K562 (cell line): ENCODE results near the gene SYMPK. TPM values are rescaled to one million over a fixed set of nuclear protein-coding genes. Genes with fewer than 3 reads are reported as not detected.

Source experiments
- CBFA2T3 ChIP-seq: fragments of 450-650 bp; IDR thresholded peaks from 2 replicates; pipeline ENCODE4 v1.6.1; 2017
- CTCF ChIP-seq, 3 experiments: IDR thresholded peaks in 2 of 3; conservative IDR thresholded peaks in 1 of 3; 2 replicates each; pipeline ENCODE4 v1.5.1; 2011 to 2012; ENCODE audit warnings: low read length in 3 of 3, mild to moderate bottlenecking in 3 of 3, control low read depth in 2 of 3, improper control_type of control experiment in 1 of 3, inconsistent platforms in 1 of 3, low read depth in 1 of 3, mixed read lengths in 1 of 3, moderate library complexity in 1 of 3; ENCODE audit not compliant: insufficient read depth in 2 of 3
- E2F6 ChIP-seq, 2 experiments: IDR thresholded peaks; 2 replicates each; pipeline ENCODE4 v1.6.1; 2011; ENCODE audit warnings: borderline replicate concordance in 1 of 2, control low read depth in 1 of 2, low read depth in 1 of 2, low read length in 1 of 2, mild to moderate bottlenecking in 1 of 2, mixed read lengths in 1 of 2, moderate library complexity in 1 of 2; ENCODE audit not compliant: insufficient read depth in 1 of 2, insufficient read length in 1 of 2, poor library complexity in 1 of 2, severe bottlenecking in 1 of 2; ENCODE audit errors: extremely low read depth in 1 of 2
- ETS1 ChIP-seq: conservative IDR thresholded peaks from 2 replicates; pipeline ENCODE4 v1.6.1; 2011; ENCODE audit warnings: low read depth, mild to moderate bottlenecking, low read length; ENCODE audit not compliant: control insufficient read depth
- ETV6 ChIP-seq, 3 experiments: fragments of 150-350 bp in 1 of 3; sonication (generic) in 1 of 3; formaldehyde crosslinking in 1 of 3; IDR thresholded peaks; 2 replicates each; pipeline versions ENCODE4 v1.6.1 to v1.8.0; 2014 to 2022; ENCODE audit warnings: borderline replicate concordance in 2 of 3, low read depth in 2 of 3, antibody characterized with exemption in 1 of 3, low read length in 1 of 3, mild to moderate bottlenecking in 1 of 3, missing genetic modification reagents in 1 of 3
- FIP1L1 ChIP-seq: fragments of 200-400 bp; formaldehyde crosslinking; IDR thresholded peaks from 2 replicates; pipeline ENCODE4 v1.6.1; 2018; ENCODE audit warnings: mild to moderate bottlenecking, low read depth, low read length; ENCODE audit not compliant: poor library complexity, severe bottlenecking
- FOXJ3 ChIP-seq: sonication (generic); formaldehyde crosslinking; IDR thresholded peaks from 2 replicates; pipeline ENCODE4 v1.4.0; 2020; ENCODE audit warnings: mild to moderate bottlenecking, missing genetic modification reagents
- GATAD2B ChIP-seq: fragments of 450-650 bp; IDR thresholded peaks from 2 replicates; pipeline ENCODE4 v1.6.1; 2017; ENCODE audit warnings: mild to moderate bottlenecking, borderline replicate concordance
- HMGXB4 ChIP-seq: sonication (generic); formaldehyde crosslinking; IDR thresholded peaks from 2 replicates; pipeline ENCODE4 v1.8.1; 2023; ENCODE audit warnings: mild to moderate bottlenecking, missing genetic modification reagents
- KDM4B ChIP-seq, 2 experiments: fragments of 450-650 bp in 1 of 2; sonication (generic) in 1 of 2; IDR thresholded peaks; 2 replicates each; pipeline ENCODE4 v1.6.1; 2016 to 2017; ENCODE audit warnings: borderline replicate concordance in 2 of 2, antibody characterized with exemption in 1 of 2, low read depth in 1 of 2, mild to moderate bottlenecking in 1 of 2
- KDM5B ChIP-seq: fragments of 200-600 bp; sonication (generic); IDR thresholded peaks from 2 replicates; pipeline ENCODE4 v1.6.1; 2012; ENCODE audit warnings: low read depth, mild to moderate bottlenecking, moderate library complexity, low read length, control low read depth, inconsistent platforms; ENCODE audit not compliant: insufficient replicate concordance
- MBD1 ChIP-seq: fragments of 250-450 bp; sonication (Bioruptor Pico); IDR thresholded peaks from 2 replicates; pipeline ENCODE4 v1.8.0; 2022; ENCODE audit warnings: inconsistent platforms
- MTA2 ChIP-seq: fragments of 450-650 bp; IDR thresholded peaks from 2 replicates; pipeline ENCODE4 v1.6.1; 2016; ENCODE audit warnings: low read depth
- POLR2A ChIP-seq: fragments of 450-650 bp; conservative IDR thresholded peaks from 2 replicates; pipeline ENCODE4 v1.6.1; 2016
- RBFOX2 ChIP-seq: fragments of 200-400 bp; formaldehyde crosslinking; IDR thresholded peaks from 2 replicates; pipeline ENCODE4 v1.6.1; 2017; ENCODE audit warnings: low read depth, mild to moderate bottlenecking, low read length, moderate library complexity
- SRSF7 ChIP-seq: fragments of 200-400 bp; formaldehyde crosslinking; optimal IDR thresholded peaks from 2 replicates; pipeline ENCODE3; 2017; ENCODE audit warnings: mild to moderate bottlenecking, low read depth, low read length
- ZNF217 ChIP-seq: sonication (generic); formaldehyde crosslinking; IDR thresholded peaks from 2 replicates; pipeline ENCODE4 v1.8.0; 2022; ENCODE audit warnings: mild to moderate bottlenecking, missing genetic modification reagents
- polyA plus RNA-seq, 8 experiments: library from polyadenylated mRNA; depleted of rRNA in 4 of 8; stranded (reverse) in 5 of 8; unstranded in 3 of 8; fragments of >200 nt; fragmentation: Nextera tagmentation in 2 of 8; fragmentation: Illumina TruSeq in 1 of 8; extraction: Ambion mirVana in 2 of 8; extraction: Trizol in 1 of 8; gene quantifications; 2 replicates each; pipeline versions ENCODE4 v1.2.1 to v1.2.3, GENCODE V29; 2011 to 2014; ENCODE audit warnings: inconsistent platforms in 1 of 8, missing spikeins in 1 of 8
- total RNA-seq, 7 experiments: library from RNA; depleted of rRNA in 6 of 7; stranded (reverse); fragments of >200 nt in 6 of 7; fragmentation: Illumina TruSeq in 2 of 7; extraction: Trizol in 2 of 7; gene quantifications; 2 replicates each; pipeline versions ENCODE4 v1.2.1 to v1.2.3, GENCODE V29; 2011 to 2021; ENCODE audit warnings: low replicate concordance in 1 of 7

The SYMPK gene
- total and polyA plus RNA-seq, 9 of the 15 experiments (the other 6 are each of a cell fraction or from before 2014, with no cell fraction given) = 0.73 to 95.5 (median 58.4) TPM

GRCh38 chr19:45768984-45769782, 93.8 kb downstream of the SYMPK start, which contains the start of gene SIX5 (continued):
- TF ChIP-seq CTCF (IDR thresholded peaks at IDR 0.05 in 2 of 3, conservative IDR thresholded peaks at IDR 0.05 in 1 of 3; ENCODE audit: insufficient read depth in 2 of 3, low read depth in 1 of 3, low read length in 3 of 3) (no peak), RBFOX2 (peak; percentile 67), ETV6 (IDR thresholded peaks at IDR 0.05; ENCODE audit: borderline replicate concordance in 1 of 2, low read depth in 2 of 2, low read length in 1 of 2) (no peak), ETV6 (CRISPR knock-in tag; IDR thresholded peaks at IDR 0.05; ENCODE audit: borderline replicate concordance) (no peak), MTA2 (peak; percentile 20; the same call in 1 of the 2 replicates), SRSF7 (no peak), KDM5B (peak; percentile 68), E2F6 (IDR thresholded peaks at IDR 0.05; ENCODE audit: borderline replicate concordance in 1 of 2, extremely low read depth in 1 of 2, insufficient read depth in 1 of 2, insufficient read length in 1 of 2, low read depth in 1 of 2, low read length in 1 of 2, poor library complexity in 1 of 2, severe bottlenecking in 1 of 2) (peak; percentile 60 to 79), KDM4B (IDR thresholded peaks at IDR 0.05; ENCODE audit: borderline replicate concordance in 2 of 2, low read depth in 1 of 2) (no peak), FIP1L1 (peak; percentile 84), MBD1 (no peak), GATAD2B (no peak), POLR2A (peak; percentile 75), HMGXB4 (CRISPR knock-in tag) (no peak), ZNF217 (CRISPR knock-in tag) (no peak), ETS1 (peak; percentile 84), CBFA2T3 (peak; percentile 66), FOXJ3 (CRISPR knock-in tag) (no peak)
